Breast epithelium (tissue), 4 donors: ENCODE data around the gene LMTK2. TPM values are rescaled to one million over a fixed set of nuclear protein-coding genes. Genes with fewer than 3 reads are reported as not detected.
A peak's percentile ranks its signal among the peaks of the same experiment; 100 is the strongest.

Experiments used
- DNase-seq, 2 donors: peaks; one replicate each; pipeline ENCODE4 v3.0.0-alpha.2; 2019; ENCODE audit warnings: low spot score in 2 of 2
- H3K27ac ChIP-seq, 2 donors: fragments of 200-600 bp; sonication (generic) in 1 of 2; one replicate each; pipeline ENCODE4 v1.5.1; 2016 to 2019; ENCODE audit warnings: mild to moderate bottlenecking in 1 of 2
- H3K27me3 ChIP-seq, 2 donors: fragments of 200-600 bp; sonication (generic) in 1 of 2; one replicate each; pipeline versions ENCODE4 v1.5.1 to v1.6.0; 2017 to 2019; ENCODE audit warnings: control low read depth in 1 of 2, mild to moderate bottlenecking in 1 of 2
- H3K36me3 ChIP-seq: fragments of 200-600 bp; one replicate; pipeline ENCODE4 v1.5.1; 2019
- H3K4me1 ChIP-seq, 2 donors: fragments of 200-600 bp; sonication (generic); one replicate each; pipeline ENCODE4 v1.5.1; 2016 to 2019; ENCODE audit warnings: control low read depth in 1 of 2
- H3K4me3 ChIP-seq, 3 donors: fragments of 200-600 bp; sonication (generic); 1 replicate in 2 of 3; 2 replicates in 1 of 3; pipeline ENCODE4 v1.5.1; 2016 to 2019; ENCODE audit warnings: mild to moderate bottlenecking in 3 of 3, moderate library complexity in 2 of 3
- H3K9me3 ChIP-seq, 2 donors: fragments of 200-600 bp; sonication (generic) in 1 of 2; one replicate each; pipeline ENCODE4 v1.5.1; 2016 to 2019; ENCODE audit warnings: control low read depth in 1 of 2
- CTCF ChIP-seq, 3 donors: fragments of 450-650 bp; IDR thresholded peaks; one replicate each; pipeline ENCODE4 v1.5.1; 2016 to 2017; ENCODE audit warnings: antibody characterized with exemption in 3 of 3, mild to moderate bottlenecking in 3 of 3, moderate library complexity in 3 of 3
- POLR2A ChIP-seq: fragments of 450-650 bp; IDR thresholded peaks from one replicate; pipeline ENCODE4 v1.6.1; 2016; ENCODE audit warnings: antibody characterized with exemption, mild to moderate bottlenecking, moderate library complexity
- POLR2AphosphoS5 ChIP-seq, 3 donors: sonication (generic); formaldehyde crosslinking; IDR thresholded peaks; one replicate each; pipeline ENCODE4 v1.6.1; 2017; ENCODE audit warnings: antibody characterized with exemption in 3 of 3
- intact Hi-C: fragments of 100-400 bp; cut with DNase I; formaldehyde crosslinking; loops from one replicate; pipeline ENCODE4 v1.15.1; 2023; ENCODE audit warnings: low total_unique reads
- total RNA-seq, 3 donors: library from RNA; depleted of rRNA; stranded (reverse); fragments of >200 nt; gene quantifications; one replicate each; pipeline ENCODE4 v1.1.0, GENCODE V29; 2016

The LMTK2 gene
- total RNA-seq, 3 donors from 2014 or later, result 9.4 to 16.7 (median 14.1) TPM

GRCh38 chr7:98174334-98175259 lies 67.9 kb downstream of the LMTK2 start:
- TF ChIP-seq POLR2A (no peak), POLR2AphosphoS5 (IDR thresholded peaks at IDR 0.05) (peak in 1 of 3 donors; percentile 25), CTCF (IDR thresholded peaks at IDR 0.05) (no peak)
- Histone ChIP-seq H3K36me3 (no peaks in the 10 kb centered on the region), H3K27ac (peak overlapping the region in 1 of 2 donors; percentile 48), H3K4me1 (no peaks in the 10 kb centered on the region), H3K4me3 (no peak overlapping the region), H3K9me3 (no peaks in the 10 kb centered on the region), H3K27me3 (no peaks in the 10 kb centered on the region)
- peak in 1 of 2 donors; percentile 71 for DNase-seq
- intact Hi-C loops, result no loop called here

DNA sequence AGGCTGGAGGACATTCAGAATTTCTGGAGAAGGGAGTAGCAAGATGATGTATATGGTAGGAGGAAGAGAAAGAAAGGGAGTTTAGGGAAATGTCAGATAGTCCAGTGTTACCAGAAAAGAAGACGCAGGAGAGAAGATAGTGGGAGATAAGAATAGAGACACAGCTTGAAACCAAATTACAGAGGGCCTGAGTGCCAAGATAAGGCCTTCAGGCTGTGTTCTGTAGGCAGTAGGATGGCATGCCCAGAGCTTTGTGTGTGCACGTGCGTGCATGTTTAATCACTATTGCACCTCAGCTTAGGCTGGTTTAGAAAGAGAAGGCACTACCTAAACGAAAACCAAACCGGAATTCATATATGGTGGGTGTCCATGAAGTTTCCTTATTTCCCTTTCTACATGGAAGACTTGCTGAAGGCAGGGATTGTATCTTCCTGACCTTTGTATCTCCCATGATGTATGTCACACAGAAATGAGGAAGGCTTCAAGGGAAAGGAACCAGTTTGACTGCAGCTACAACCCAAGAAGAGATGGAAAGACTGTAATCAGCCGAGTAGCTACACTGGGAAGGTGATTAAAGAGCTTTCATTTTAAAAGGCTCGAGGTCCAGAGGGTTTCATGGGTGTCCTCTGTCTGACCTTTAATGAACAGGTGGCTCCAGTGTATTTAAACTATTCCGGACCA lies 68.7 kb downstream of the LMTK2 start:
- intact Hi-C loops, result no loop called here
- H3K4me1 ChIP-seq, result no peaks in the 10 kb centered on the region
- no peaks in the 10 kb centered on the region for H3K27me3 ChIP-seq
- peak overlapping the region in 1 of 2 donors; percentile 23 for H3K27ac ChIP-seq
- no peaks in the 10 kb centered on the region for H3K36me3 ChIP-seq
- H3K4me3 ChIP-seq, result no peak overlapping the region
- TF ChIP-seq POLR2A (no peak), CTCF (IDR thresholded peaks at IDR 0.05) (no peak), POLR2AphosphoS5 (IDR thresholded peaks at IDR 0.05) (no peak)
- no peak for DNase-seq
- no peaks in the 10 kb centered on the region for H3K9me3 ChIP-seq

DNA sequence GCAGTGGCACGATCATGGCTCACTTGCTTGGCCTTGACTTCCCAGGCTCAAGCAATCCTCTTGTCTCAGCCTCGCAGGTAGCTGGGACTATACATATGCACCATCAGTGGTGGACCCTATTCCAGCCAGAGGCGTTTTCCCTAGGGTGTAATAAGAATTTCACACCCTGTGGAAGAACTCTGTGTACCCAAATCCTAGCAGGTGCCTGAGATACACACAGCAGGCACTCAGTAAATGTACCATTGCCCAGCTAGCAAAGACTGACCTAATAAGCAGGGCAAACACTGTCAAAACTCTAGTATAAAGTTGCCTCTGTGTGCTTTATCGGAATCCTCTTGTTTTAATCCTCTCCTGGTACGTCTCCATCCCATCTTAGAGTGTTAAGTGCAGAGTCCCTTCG lies 70.9 kb downstream of the LMTK2 start:
- Histone ChIP-seq H3K4me3 (no peak overlapping the region), H3K4me1 (no peaks in the 10 kb centered on the region), H3K9me3 (no peaks in the 10 kb centered on the region), H3K27ac (peak overlapping the region in 1 of 2 donors; percentile 85), H3K27me3 (no peaks in the 10 kb centered on the region), H3K36me3 (no peaks in the 10 kb centered on the region)
- no peak for DNase-seq
- TF ChIP-seq POLR2AphosphoS5 (IDR thresholded peaks at IDR 0.05), result no peak
- TF ChIP-seq POLR2A, result no peak
- no peak for TF ChIP-seq CTCF (IDR thresholded peaks at IDR 0.05)
- intact Hi-C loops, result no loop called here

DNA sequence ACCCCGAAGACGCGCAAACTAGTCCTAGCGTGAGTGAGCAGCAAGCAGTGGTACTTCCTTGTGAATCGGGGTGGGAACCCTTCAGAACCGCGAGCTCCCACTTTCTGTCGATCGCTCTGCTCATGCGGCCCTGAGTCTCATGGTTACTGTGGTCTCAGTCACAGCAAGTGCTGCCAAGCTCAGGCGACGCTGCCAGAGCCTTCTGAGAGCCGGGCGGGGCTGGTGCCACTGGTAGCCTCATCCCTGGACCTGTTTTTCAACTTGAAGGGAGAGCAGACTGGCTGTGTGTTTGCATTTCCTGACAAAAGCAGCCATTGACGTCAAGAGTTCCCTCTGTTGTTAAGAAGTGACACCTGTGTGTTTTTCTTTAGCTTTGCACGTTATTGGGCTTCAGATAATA lies 71.7 kb downstream of the LMTK2 start:
- peak in 1 of 2 donors; percentile 89 for DNase-seq
- H3K27ac ChIP-seq, result peak overlapping the region in 1 of 2 donors; percentile 85
- H3K36me3 ChIP-seq, result no peaks in the 10 kb centered on the region

More for the DNA sequence above, 71.7 kb downstream of the LMTK2 start:
- no peaks in the 10 kb centered on the region for H3K4me1 ChIP-seq
- no peaks in the 10 kb centered on the region for H3K27me3 ChIP-seq
- intact Hi-C loops, result no loop called here
- H3K9me3 ChIP-seq, result no peaks in the 10 kb centered on the region
- TF ChIP-seq POLR2A, result no peak
- TF ChIP-seq CTCF (IDR thresholded peaks at IDR 0.05), result no peak
- peak in 1 of 3 donors; percentile 22 for TF ChIP-seq POLR2AphosphoS5 (IDR thresholded peaks at IDR 0.05)
- H3K4me3 ChIP-seq, result no peak overlapping the region
